Activated CD4-positive, alpha-beta T cell treated with anti-CD3 and anti-CD28 coated beads, Interleukin-2, amount 10 ng/mL, durations not matched to agents 24 days and 14 days (primary cell): ENCODE results near the gene DPYSL5. TPM values are rescaled to one million over a fixed set of nuclear protein-coding genes. Genes with fewer than 3 reads are reported as not detected.

Experiments
- DNase-seq: peaks from one replicate; pipeline ENCODE4 v3.0.0; 2022
- H3K27ac Mint-ChIP-seq: one replicate; pipeline ENCODE4 v1.8.0; 2022; ENCODE audit warnings: mild to moderate bottlenecking, mixed read lengths
- H3K27me3 Mint-ChIP-seq: one replicate; pipeline ENCODE4 v1.8.0; 2022; ENCODE audit warnings: mixed read lengths
- H3K36me3 Mint-ChIP-seq: one replicate; pipeline ENCODE4 v1.8.0; 2022; ENCODE audit warnings: low read depth, mild to moderate bottlenecking, mixed read lengths
- H3K4me1 Mint-ChIP-seq: one replicate; pipeline ENCODE4 v1.8.0; 2021; ENCODE audit warnings: mixed read lengths
- H3K4me3 Mint-ChIP-seq: one replicate; pipeline ENCODE4 v1.8.0; 2022; ENCODE audit warnings: mild to moderate bottlenecking, moderate library complexity, mixed read lengths
- H3K9me3 Mint-ChIP-seq: one replicate; pipeline ENCODE4 v1.8.0; 2021; ENCODE audit warnings: mixed read lengths
- intact Hi-C: fragments of 100-400 bp; cut with micrococcal nuclease; formaldehyde crosslinking; loops from one replicate; pipeline ENCODE4 v1.15.1; 2023
- total RNA-seq: library from RNA; stranded (reverse); gene quantifications from 2 replicates; pipeline ENCODE4 v1.2.3, GENCODE V29; 2022

Gene DPYSL5
- total RNA-seq, 1 donor from 2014 or later = not detected

DNA sequence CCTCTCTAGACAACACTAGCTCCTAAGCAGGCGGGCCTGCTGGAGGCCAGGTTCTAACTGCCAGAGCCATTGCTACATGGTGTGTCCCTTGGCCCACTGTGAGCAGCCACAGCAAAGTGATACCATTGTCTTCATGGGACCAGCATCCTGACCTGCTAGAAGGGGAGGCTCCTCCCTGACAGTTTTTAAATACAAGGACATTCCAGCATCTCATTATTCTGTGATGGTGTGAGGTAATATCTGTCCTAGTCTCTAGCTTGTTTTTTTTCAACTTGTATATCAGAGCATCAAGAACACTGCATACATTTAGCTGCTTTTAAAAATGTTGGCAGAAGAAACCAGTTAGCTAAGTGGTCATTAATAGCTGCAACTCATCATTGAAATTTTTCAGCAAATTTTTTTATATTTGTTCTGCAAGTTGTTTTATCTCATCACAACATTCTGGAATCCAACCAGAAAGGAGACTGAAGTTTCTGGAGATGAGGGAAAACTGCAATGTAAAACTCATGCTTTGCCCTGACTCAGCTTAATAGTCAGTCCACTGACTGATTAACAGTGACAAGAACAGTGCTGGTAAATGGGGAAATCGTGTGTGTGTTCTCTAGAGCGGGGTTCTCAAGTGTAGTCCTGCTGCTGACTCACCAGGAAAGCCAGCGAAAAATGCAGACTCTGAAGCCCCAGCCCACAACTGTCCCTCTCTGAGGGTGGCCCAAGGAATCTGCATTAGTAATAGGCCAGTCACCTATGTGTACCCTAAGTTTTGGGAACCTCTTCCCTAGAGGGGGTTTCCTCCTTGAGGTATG lies 140.3 kb downstream of the DPYSL5 start:
- Mint-ChIP-seq H3K36me3 (no peaks in the 10 kb centered on the region), H3K27me3 (peaks cover 6% of the 10 kb centered on the region), H3K9me3 (no peaks in the 10 kb centered on the region), H3K4me3 (no peak overlapping the region), H3K4me1 (no peaks in the 10 kb centered on the region), H3K27ac (no peak overlapping the region)
- no peak for DNase-seq
- intact Hi-C loops = no loop called here

DNA sequence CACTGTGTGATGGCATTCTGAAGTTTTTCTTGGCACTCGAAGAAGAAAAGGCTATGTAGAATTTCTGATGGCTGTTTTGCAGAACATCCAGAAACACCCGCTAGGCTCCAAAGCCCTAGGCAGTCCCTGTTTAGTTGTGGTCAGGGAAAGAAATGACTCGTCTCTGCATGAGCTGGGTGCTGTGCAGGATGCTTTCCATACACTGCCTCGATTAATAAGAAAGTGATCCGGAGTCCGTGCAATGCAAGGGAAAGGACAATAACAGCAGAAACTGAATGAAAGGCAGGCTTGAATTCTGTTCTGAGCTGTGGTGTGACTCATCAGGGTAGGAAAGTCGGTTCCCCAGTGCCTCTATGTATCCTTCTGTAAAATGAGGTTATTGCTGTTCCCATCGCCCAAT lies 141.2 kb downstream of the DPYSL5 start:
- no peak overlapping the region for H3K27ac Mint-ChIP-seq
- peaks cover 6% of the 10 kb centered on the region for H3K27me3 Mint-ChIP-seq
- intact Hi-C loops = no loop called here
- H3K9me3 Mint-ChIP-seq = no peaks in the 10 kb centered on the region
- no peak overlapping the region for H3K4me3 Mint-ChIP-seq
- H3K4me1 Mint-ChIP-seq = no peaks in the 10 kb centered on the region
- no peaks in the 10 kb centered on the region for H3K36me3 Mint-ChIP-seq
- DNase-seq = no peak

- H3K9me3 Mint-ChIP-seq = no peaks in the 10 kb centered on the region
- H3K27ac Mint-ChIP-seq = no peak overlapping the region
- no peak for DNase-seq
- no peaks in the 10 kb centered on the region for H3K36me3 Mint-ChIP-seq
- no peaks in the 10 kb centered on the region for H3K4me1 Mint-ChIP-seq
- intact Hi-C loops = no loop called here
- H3K27me3 Mint-ChIP-seq = peaks cover 2% of the 10 kb centered on the region
- H3K4me3 Mint-ChIP-seq = no peak overlapping the region
Observed at GRCh38 chr2:26991717-26992116, 143.8 kb downstream of the DPYSL5 start.

DNA sequence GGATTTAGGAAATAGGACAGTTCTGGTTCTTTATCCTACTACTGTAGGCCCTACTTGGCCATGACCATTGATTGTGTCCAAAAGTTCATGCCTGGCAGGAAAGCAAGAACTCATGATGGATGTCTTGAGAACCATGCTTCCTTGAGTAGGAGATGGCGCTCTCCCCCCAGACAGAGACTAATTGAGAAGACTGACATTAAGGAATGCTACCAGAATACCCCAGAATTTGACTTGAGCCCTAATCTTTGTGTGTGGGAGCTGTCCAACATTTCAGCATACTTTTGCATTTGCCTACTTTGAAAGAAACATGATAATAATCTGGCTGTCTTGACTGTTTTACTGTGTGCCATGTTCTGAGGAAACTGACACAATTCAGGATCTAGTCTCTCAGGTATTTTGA lies 145.8 kb downstream of the DPYSL5 start:
- Mint-ChIP-seq H3K4me3 (no peak overlapping the region), H3K27ac (no peak overlapping the region), H3K27me3 (peaks cover 1% of the 10 kb centered on the region), H3K4me1 (no peaks in the 10 kb centered on the region), H3K9me3 (no peaks in the 10 kb centered on the region), H3K36me3 (no peaks in the 10 kb centered on the region)
- DNase-seq = no peak
- intact Hi-C loops = no loop called here

DNA sequence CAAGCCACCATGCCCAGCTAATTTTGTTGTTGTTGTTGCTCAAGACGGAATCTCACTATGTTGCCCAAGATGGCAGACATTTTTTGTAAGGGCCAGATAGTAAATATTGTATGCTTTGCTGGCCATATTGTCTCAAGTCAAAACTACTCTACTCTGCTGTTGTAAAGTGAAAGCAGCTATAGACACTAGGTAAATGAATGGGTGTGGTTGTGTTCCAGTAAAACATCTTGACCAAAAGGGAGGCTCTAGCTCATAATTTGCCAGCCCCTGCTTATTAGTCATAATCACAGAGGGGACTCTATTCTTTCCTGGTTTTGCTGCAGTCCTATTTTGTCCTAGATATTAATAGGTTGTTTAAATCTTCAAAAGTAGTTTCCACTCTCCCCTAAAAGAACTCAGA lies 147.1 kb downstream of the DPYSL5 start:
- Mint-ChIP-seq H3K4me1 (no peaks in the 10 kb centered on the region), H3K4me3 (no peak overlapping the region), H3K9me3 (no peaks in the 10 kb centered on the region), H3K36me3 (no peaks in the 10 kb centered on the region), H3K27me3 (peaks cover 4% of the 10 kb centered on the region), H3K27ac (no peak overlapping the region)
- intact Hi-C loops = no loop called here
- DNase-seq = no peak

DNA sequence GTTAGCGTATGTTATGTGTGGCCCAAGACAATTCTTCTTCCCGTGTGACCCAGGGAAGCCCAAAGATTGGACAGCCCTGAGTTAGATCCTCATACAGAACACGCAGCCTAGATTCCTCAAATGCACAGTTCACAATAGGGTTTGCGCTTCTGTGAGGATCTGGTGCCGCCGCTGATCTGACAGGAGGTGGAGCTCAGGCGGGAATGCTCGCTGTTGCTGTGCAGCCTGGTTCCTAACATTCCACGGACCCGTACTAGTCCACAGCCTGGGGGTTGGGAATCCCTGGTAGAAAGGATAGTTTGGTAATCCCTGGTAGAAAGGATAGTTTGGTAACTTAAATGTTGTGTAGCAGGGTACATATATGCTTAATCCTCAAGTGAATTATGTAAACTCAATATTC lies 149.5 kb downstream of the DPYSL5 start:
- no peak overlapping the region for H3K4me3 Mint-ChIP-seq
- H3K9me3 Mint-ChIP-seq = no peaks in the 10 kb centered on the region
- no peak for DNase-seq
- no peaks in the 10 kb centered on the region for H3K36me3 Mint-ChIP-seq
- H3K27ac Mint-ChIP-seq = no peak overlapping the region
- H3K27me3 Mint-ChIP-seq = peaks cover 8% of the 10 kb centered on the region
- H3K4me1 Mint-ChIP-seq = no peaks in the 10 kb centered on the region
- intact Hi-C loops = no loop called here

DNA sequence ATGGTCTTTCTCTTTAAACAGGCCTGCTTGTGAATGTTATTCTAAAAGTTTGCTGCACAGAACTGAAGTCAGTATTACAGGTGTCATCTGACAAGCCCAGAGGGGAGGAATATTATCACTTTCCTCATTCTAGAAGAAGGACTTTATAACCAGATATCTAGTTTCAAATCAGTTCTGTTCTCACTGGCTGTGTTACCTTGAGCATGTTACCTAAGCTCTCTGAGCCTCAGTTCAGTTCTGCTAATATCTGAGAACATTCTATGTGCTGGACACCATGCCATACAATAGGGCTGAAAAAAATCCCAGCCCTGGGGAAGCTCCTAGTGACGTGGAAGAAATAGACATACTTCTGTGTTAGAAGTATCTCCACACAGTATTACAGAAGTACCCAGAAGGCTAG lies 150.4 kb downstream of the DPYSL5 start:
- Mint-ChIP-seq H3K4me1 (no peaks in the 10 kb centered on the region), H3K9me3 (no peaks in the 10 kb centered on the region), H3K27me3 (peaks cover 8% of the 10 kb centered on the region), H3K27ac (no peak overlapping the region), H3K36me3 (no peaks in the 10 kb centered on the region), H3K4me3 (no peak overlapping the region)
- no peak for DNase-seq
- intact Hi-C loops = no loop called here

Other genes starting within 250 kb of the DPYSL5 start
- gene CIB4, start 206.8 kb upstream of the DPYSL5 start, total RNA-seq = not detected in 2 replicates
- not detected in 2 replicates for gene KCNK3, start 155.4 kb upstream of the DPYSL5 start, total RNA-seq
- gene SLC35F6, start 83.8 kb upstream of the DPYSL5 start, total RNA-seq = 10.5 and 11.5 TPM in 2 replicates
- gene CENPA, start 62.1 kb upstream of the DPYSL5 start, total RNA-seq = 21.8 and 23.6 TPM in 2 replicates
- 2.5 and 3.6 TPM in 2 replicates for gene MAPRE3, start 122.5 kb downstream of the DPYSL5 start, total RNA-seq
- gene TMEM214, start 184.8 kb downstream of the DPYSL5 start, total RNA-seq = 93.4 and 98.6 TPM in 2 replicates
- gene AGBL5, start 203.5 kb downstream of the DPYSL5 start, total RNA-seq = 13.9 and 14.1 TPM in 2 replicates
- 314 and 326 TPM in 2 replicates for gene OST4, start 223.5 kb downstream of the DPYSL5 start, total RNA-seq
- gene EMILIN1, start 230.5 kb downstream of the DPYSL5 start, total RNA-seq = 1.1 and 1.4 TPM in 2 replicates
- gene KHK, start 238.6 kb downstream of the DPYSL5 start, total RNA-seq = 13.4 and 13.9 TPM in 2 replicates